ENCODE measurements around the gene CNOT2.

The CNOT2 gene

GRCh38 chr12:70242695-70243509, at the start of gene CNOT2:
Gene CNOT2, plus strand, starts transcription at chr12:70243433. Its CDS starts 34,794 bp downstream, at chr12:70278227.
- DNase-seq: peak; percentile 89
- ATAC-seq: peak; percentile 89

GRCh38 chr12:70194076-70194475, 49.2 kb upstream of the CNOT2 start:
- DNase-seq: no peak
- no peak for ATAC-seq

- DNase-seq: no peak
- no peak for ATAC-seq
Observed at GRCh38 chr12:70196811-70197281, 46.4 kb upstream of the CNOT2 start.

GRCh38 chr12:70197345-70197744, 45.9 kb upstream of the CNOT2 start:
- no peak for ATAC-seq
- DNase-seq: no peak

- no peak for ATAC-seq
- DNase-seq: no peak
Observed at GRCh38 chr12:70213707-70214106, 29.5 kb upstream of the CNOT2 start.

- ATAC-seq (no peak), DNase-seq (no peak)
Observed at GRCh38 chr12:70214972-70215617, 28.1 kb upstream of the CNOT2 start.

- no peak for ATAC-seq
- DNase-seq: no peak
Observed at GRCh38 chr12:70217416-70217815, 25.8 kb upstream of the CNOT2 start.

- no peak for DNase-seq
- ATAC-seq: no peak
Observed at GRCh38 chr12:70221626-70222025, 21.6 kb upstream of the CNOT2 start.

- ATAC-seq (no peak), DNase-seq (no peak)
Observed at GRCh38 chr12:70227911-70228310, 15.3 kb upstream of the CNOT2 start.

GRCh38 chr12:70230934-70231606, 12.2 kb upstream of the CNOT2 start:
- no peak for DNase-seq
- no peak for ATAC-seq

GRCh38 chr12:70236990-70237389, 6.2 kb upstream of the CNOT2 start:
- ATAC-seq: no peak
- DNase-seq: no peak

GRCh38 chr12:70240673-70241072, 2.6 kb upstream of the CNOT2 start:
- DNase-seq: no peak
- ATAC-seq: no peak

GRCh38 chr12:70241845-70242244, 1.4 kb upstream of the CNOT2 start:
- DNase-seq (no peak), ATAC-seq (no peak)

GRCh38 chr12:70243510-70244371, 508 bp downstream of the CNOT2 start:
- ATAC-seq (peak; percentile 64), DNase-seq (peak; percentile 71)

- no peak for ATAC-seq
- no peak for DNase-seq
Observed at GRCh38 chr12:70244409-70244808, 1.2 kb downstream of the CNOT2 start.

GRCh38 chr12:70245458-70245857, 2.2 kb downstream of the CNOT2 start:
- DNase-seq (no peak), ATAC-seq (no peak)

- ATAC-seq: no peak
- DNase-seq: no peak
Observed at GRCh38 chr12:70246580-70246979, 3.3 kb downstream of the CNOT2 start.

GRCh38 chr12:70247653-70248199, 4.5 kb downstream of the CNOT2 start:
- no peak for DNase-seq
- no peak for ATAC-seq

GRCh38 chr12:70248876-70249275, 5.6 kb downstream of the CNOT2 start:
- no peak for ATAC-seq
- no peak for DNase-seq

GRCh38 chr12:70249903-70250302, 6.7 kb downstream of the CNOT2 start:
- DNase-seq (no peak), ATAC-seq (no peak)

GRCh38 chr12:70251226-70251625, 8.0 kb downstream of the CNOT2 start:
- ATAC-seq: no peak
- DNase-seq: no peak

- ATAC-seq: no peak
Observed at GRCh38 chr12:70251661-70252060, 8.4 kb downstream of the CNOT2 start.

More at GRCh38 chr12:70251661-70252060, 8.4 kb downstream of the CNOT2 start:
- DNase-seq: no peak
